HPDE6-E6E7 (cell line): ENCODE data around the gene SLC5A11.
A peak's percentile ranks its signal among the peaks of the same experiment; 100 is the strongest.
"Not testable (repeated sequence)": the region's sequence is repeated elsewhere in the genome, so short reads cannot be mapped to it uniquely, and the experiment has no call there.

Experiments
- DNase-seq: peaks from one replicate; pipeline ENCODE4 v3.0.0; 2011; ENCODE audit warnings: missing footprints; ENCODE audit errors: extremely low spot score

SLC5A11 gene

DNA sequence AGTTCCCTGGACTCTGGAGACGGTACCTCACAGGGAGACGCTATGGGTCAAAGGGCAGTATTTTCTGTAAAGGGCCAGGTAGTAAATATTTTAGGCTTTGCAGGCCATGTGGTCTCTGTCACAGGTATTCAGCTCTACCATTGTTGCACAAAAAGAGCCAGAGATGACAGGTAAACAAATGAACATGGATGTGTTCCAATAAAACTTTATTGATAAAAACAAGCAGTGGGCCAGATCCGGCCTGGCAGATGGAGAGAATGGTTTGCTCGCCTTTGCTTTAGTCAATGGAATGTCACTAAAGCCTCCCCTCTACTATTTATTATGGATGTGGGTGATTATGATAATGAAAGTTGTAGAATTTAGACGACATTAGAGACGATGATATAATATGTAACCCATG, 8.9 kb upstream of the SLC5A11 start:
- no peak for DNase-seq

- no peak for DNase-seq
These were observed 7.8 kb upstream of the SLC5A11 start for GRCh38 chr16:24837969-24838368.

DNA sequence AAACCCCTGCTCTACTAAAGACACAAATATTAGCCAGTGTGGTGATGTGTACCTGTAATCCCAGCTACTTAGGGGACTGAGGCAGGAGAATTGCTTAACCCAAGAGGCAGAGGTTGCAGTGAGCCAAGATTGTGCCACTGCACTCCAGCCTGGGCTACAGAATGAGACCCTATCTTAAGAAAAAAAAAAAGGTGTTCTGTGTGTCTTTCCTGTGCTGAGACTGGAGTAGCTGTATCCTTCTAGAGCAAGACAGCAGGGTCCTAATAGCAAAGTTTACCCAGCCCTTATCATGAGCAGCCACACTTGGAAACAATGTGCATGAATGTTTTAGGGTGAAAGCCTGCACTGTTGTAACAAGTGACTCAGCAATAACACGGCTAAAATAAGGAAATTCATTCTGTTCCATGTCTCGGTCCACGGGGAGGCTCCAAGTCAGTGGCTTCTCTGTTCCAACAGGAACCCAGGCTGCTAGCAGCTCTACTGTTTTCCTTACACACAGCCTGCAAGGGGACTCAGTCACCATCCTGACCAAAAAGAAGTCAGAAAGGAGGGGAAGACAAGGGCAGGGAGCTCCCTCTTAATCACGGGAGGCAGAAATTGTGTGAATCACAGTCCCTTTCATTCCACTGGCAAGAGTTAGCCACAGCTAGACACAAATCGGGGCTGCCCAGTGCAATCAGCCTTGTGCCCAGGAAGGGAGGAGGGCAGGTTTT, 7.1 kb upstream of the SLC5A11 start:
- no peak for DNase-seq

DNA sequence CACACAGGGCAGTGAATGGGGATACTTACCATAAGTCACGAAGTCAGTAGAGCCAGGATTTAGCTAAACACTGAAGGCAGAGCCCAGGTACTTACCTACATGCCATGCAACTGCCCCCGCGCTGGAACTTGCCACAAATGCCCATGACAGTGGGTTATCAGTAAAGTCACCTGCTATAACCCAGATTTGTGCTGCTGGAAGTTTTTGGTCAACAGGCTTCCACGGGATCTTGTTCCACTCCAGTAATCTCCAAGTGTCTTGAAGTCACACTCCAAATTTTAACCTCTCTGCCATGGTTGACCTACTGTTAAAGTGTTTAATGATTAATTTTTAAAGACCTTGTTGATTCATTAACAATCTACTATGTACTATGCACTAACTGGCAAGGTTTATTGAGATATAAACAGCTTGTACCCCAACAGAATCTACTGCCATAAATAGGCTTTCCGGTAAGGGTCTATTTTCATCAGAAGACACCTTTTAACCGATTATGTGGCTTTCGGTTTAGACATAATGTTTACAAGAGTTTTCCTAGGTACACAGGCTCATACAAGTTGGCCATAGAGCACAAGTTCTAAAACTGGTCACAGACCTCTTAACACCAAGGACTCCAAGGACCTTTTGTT, 6.3 kb upstream of the SLC5A11 start:
- DNase-seq, result no peak

- DNase-seq, result no peak
These were observed 4.5 kb upstream of the SLC5A11 start for GRCh38 chr16:24841291-24841690.

DNA sequence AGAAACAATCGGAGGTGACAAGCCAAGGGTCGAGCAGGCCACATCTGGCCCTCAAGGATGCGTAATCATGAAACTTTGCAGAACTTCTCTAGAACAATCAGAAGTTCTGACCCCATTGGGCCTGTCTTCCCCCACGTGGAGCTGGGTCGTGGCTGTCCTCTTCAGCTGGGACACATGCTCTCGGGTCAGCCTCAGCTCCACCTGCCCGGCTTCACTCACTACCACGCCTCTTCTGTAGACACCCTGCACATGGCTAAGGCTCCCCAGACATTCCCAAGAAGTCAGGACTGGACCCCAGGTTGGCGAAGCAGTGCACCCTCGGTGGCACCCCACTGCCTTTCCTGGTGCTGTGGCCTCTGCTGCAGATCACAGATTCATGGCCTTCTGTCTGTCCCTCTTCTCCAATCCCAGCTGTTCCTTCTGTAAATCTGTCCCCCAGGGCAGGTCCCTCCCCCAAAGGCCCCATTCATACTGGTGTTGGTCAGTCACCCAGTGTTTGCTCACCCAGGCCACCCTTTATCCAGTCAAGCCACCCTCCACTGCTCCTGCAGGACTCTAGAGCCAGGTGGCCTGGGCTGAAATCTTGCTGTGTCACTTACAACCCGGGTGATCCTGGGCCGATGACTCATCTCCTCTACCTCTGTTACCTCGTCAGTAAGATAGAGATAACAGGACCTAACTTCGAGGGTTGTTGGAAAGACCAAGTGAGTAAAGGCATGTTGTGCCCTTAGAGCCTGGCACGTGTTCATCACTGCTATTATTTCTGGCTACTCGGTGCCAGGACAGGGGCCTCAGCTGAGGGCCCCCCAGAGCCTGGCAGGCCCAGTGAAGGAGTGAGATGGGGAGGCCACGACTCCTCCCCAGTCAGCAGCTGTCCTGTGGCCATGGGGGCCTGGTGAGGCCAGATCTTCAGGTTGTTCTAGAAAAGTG, 1.4 kb upstream of the SLC5A11 start:
- no peak for DNase-seq

DNA sequence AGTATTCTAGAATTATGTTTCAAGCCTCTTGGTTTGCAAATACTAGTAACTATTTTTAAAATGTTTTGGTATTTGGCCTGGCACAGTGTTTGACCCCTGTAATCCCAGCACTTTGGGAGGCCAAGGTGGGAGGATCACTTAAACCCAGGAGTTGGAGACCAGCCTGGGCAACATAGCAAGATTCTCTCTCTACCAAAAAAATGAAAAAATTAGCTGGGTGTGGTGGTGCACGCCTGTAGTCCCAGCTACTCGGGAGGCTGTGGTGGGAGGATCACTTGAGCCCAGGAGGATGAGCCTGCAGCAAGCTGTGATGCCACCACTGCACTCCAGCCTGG, 765 bp upstream of the SLC5A11 start:
- not testable (repeated sequence) for DNase-seq

- DNase-seq, result no peak
These were observed 990 bp downstream of the SLC5A11 start for GRCh38 chr16:24846548-24847357.

DNA sequence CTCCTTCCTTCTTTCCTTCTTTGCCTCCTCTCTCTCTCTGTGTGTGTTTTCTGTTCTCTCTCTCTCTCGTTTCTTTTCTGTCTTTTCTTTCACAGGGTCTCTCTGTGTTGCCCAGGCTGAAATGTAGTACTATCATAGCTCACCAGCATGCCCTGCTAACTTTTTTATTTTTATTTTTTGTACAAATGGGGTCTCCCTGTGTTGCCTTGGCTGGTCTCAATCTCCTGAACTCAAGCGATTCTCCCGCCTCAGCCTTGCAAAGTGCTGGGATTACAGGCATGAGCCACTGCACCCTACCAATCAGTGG, 1.5 kb downstream of the SLC5A11 start:
- DNase-seq, result no peak

- no peak for DNase-seq
These were observed 2.3 kb downstream of the SLC5A11 start for GRCh38 chr16:24848065-24848464.

DNA sequence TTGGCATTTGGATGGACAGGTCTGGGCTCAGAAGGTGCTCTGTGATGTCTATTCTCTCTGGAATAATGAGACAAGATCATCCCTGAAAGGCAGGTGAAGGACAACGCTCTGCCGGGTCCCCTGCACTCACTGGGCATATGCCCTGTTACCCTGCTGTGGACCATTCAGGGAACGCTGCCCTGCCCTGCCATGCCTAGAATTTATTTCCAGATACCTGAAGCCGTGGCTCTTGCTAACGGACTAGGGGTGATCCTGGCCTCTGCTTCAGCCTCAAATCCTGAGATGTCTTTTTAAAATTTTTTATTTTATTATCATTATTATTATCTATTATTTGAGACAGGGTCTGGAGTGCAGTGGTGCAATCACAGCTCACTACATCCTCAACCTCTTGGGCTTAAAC, 3.9 kb downstream of the SLC5A11 start:
- DNase-seq, result no peak

- DNase-seq, result no peak
These were observed 4.7 kb downstream of the SLC5A11 start for GRCh38 chr16:24850289-24850938.

GRCh38 chr16:24851700-24852099, 5.9 kb downstream of the SLC5A11 start:
- DNase-seq, result no peak

- DNase-seq, result no peak
These were observed 6.5 kb downstream of the SLC5A11 start for GRCh38 chr16:24852281-24852721.

GRCh38 chr16:24853169-24853824, 7.5 kb downstream of the SLC5A11 start:
- DNase-seq, result no peak

GRCh38 chr16:24853830-24854229, 8.1 kb downstream of the SLC5A11 start:
- DNase-seq, result no peak

- DNase-seq, result no peak
These were observed 8.9 kb downstream of the SLC5A11 start for GRCh38 chr16:24854607-24855171.

DNA sequence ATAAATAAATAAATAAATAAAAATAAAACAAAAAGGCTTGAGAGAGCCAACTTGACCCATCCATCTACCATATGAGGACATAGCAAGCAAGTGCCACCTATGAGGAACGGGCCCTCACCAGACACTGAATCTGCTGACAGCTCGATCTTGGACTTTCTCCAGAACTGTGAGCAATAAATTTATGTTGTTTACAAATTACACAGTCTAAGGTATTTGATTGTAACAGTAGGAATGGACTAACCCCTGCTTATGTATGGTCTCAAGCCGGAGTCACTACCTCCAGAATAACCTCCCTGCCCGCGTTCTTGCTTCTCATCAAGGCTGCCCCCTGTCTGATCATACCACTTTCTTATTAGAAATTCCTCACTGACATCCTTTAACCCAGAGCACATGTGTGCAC, 9.9 kb downstream of the SLC5A11 start:
- no peak for DNase-seq

DNA sequence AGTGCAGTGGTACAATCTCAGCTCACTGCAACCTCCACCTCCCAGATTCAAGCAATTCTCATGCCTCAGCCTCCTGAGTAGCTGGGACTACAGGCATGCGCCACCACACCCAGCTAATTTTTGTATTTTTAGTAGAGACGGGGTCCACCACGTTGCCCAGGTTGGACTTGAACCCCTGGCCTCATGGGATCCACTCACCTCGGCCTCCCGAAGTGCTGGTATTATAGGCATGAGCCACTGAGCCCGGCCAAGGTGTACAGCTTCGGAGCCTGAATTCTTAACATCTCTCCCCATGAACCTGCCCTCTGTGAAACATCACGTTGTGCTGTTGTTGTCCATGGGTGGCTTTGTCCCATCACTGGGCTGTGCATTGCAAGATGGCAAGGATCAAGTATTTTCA, 11.1 kb downstream of the SLC5A11 start:
- not testable (repeated sequence) for DNase-seq

DNA sequence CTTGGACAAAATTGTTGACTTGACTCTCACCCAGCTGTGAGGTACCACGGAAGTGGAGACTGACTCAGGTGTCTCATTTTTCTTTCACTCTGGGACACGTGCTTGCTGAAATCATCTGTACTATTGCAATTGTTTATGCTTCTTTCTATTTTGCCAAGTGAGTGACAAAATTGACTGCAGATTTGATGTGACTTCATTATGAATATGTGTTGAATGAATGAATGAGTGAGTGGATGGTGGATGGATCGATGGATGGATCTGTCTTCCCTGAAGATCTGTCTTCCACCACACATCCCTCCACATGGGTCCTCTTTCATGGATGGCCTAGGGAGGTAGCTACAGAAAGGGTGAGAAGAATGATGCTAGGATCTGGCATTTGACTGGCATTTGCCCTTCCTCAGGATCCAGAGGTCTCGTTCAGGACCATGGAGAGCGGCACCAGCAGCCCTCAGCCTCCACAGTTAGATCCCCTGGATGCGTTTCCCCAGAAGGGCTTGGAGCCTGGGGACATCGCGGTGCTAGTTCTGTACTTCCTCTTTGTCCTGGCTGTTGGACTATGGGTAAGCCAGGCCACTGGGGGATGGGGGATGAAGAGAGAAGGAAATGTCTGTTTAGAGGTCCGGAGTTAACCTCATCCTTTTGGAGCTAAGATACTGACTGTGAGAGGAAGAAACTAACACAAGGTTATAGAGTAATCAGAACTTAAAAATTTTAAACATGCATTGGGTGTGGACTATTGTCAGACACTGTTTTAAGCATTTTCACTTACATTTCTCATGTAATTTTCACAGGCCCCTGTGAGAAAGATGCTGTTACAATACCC, 12.7 kb downstream of the SLC5A11 start:
- DNase-seq, result peak; percentile 58
